Nephron (organoid): Measurements from ENCODE around the gene CNOT4.

Experiments
- H3K27ac Mint-ChIP-seq, 3 experiments: 2 replicates each; pipeline ENCODE4 v1.8.0; 2020; ENCODE audit warnings: mixed read lengths in 3 of 3, mild to moderate bottlenecking in 2 of 3, moderate library complexity in 1 of 3
- H3K27me3 Mint-ChIP-seq: 2 replicates; pipeline ENCODE4 v1.8.0; 2021; ENCODE audit warnings: low read depth, mild to moderate bottlenecking, moderate library complexity, mixed read lengths
- H3K36me3 Mint-ChIP-seq: 2 replicates; pipeline ENCODE4 v1.8.0; 2020; ENCODE audit warnings: low read depth, mixed read lengths
- H3K4me1 Mint-ChIP-seq: 2 replicates; pipeline ENCODE4 v1.8.0; 2020; ENCODE audit warnings: mixed read lengths
- H3K4me3 Mint-ChIP-seq, 3 experiments: 2 replicates each; pipeline ENCODE4 v1.8.0; 2020; ENCODE audit warnings: mild to moderate bottlenecking in 3 of 3, mixed read lengths in 3 of 3, moderate library complexity in 2 of 3
- H3K9me3 Mint-ChIP-seq: 2 replicates; pipeline ENCODE4 v1.8.0; 2020; ENCODE audit warnings: mixed read lengths
- TF ChIP-seq, protein P1 (sequence below), 3 experiments: fragments of 200-600 bp; sonication (generic); IDR thresholded peaks; one replicate each; pipeline ENCODE4 v1.5.0; 2021; ENCODE audit warnings: antibody characterized with exemption in 3 of 3; ENCODE audit not compliant: unreplicated experiment in 3 of 3

CNOT4 gene

DNA sequence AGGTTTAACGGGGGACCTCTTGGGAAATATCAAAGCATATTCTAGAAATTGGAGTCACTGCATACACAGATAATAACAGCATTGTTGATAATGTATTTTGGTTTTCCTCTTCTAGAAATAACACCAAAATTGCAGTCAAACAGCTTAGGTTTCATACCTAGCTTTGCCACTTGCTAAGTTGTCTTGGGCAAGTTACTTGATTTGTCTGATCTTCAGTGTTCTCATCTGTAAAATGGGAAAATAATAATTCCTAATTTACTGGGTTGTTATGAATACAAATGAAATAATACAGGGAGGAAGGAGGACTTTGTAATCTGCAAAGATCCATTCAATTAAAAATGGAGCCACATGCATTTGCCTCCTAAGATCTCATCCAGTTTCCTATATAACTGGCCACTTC is 27.6 kb upstream of the CNOT4 start:
- Mint-ChIP-seq H3K4me1 (peaks cover 15% of the 10 kb centered on the region), H3K27ac (no peak overlapping the region), H3K4me3 (no peak overlapping the region), H3K27me3 (no peaks in the 10 kb centered on the region), H3K9me3 (no peaks in the 10 kb centered on the region), H3K36me3 (no peaks in the 10 kb centered on the region)
- TF ChIP-seq, protein P1, sequence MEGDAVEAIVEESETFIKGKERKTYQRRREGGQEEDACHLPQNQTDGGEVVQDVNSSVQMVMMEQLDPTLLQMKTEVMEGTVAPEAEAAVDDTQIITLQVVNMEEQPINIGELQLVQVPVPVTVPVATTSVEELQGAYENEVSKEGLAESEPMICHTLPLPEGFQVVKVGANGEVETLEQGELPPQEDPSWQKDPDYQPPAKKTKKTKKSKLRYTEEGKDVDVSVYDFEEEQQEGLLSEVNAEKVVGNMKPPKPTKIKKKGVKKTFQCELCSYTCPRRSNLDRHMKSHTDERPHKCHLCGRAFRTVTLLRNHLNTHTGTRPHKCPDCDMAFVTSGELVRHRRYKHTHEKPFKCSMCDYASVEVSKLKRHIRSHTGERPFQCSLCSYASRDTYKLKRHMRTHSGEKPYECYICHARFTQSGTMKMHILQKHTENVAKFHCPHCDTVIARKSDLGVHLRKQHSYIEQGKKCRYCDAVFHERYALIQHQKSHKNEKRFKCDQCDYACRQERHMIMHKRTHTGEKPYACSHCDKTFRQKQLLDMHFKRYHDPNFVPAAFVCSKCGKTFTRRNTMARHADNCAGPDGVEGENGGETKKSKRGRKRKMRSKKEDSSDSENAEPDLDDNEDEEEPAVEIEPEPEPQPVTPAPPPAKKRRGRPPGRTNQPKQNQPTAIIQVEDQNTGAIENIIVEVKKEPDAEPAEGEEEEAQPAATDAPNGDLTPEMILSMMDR (IDR thresholded peaks at IDR 0.05; ENCODE audit: unreplicated experiment in 3 of 3): no peak

DNA sequence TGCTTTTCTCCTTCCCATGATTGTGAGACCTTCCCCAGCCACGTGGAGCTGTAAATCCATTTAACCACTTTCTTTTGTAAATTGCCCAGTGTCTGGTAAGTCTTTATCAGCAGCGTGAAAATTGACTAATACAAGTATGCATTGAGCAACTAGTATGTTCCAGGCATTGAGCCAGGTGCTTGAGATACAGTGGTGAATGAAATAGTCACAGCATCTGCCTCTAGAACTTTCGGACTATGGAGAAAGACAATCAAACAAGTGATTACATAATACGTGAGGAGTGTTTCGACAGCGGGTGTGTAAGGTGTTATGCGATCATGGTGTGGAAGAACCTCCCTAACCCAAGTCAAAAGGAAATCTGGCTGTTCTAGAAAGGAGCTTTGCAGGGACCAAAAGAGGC is 26.2 kb upstream of the CNOT4 start:
- H3K4me1 Mint-ChIP-seq: peaks cover 15% of the 10 kb centered on the region
- no peaks in the 10 kb centered on the region for H3K27me3 Mint-ChIP-seq
- no peaks in the 10 kb centered on the region for H3K36me3 Mint-ChIP-seq
- no peak overlapping the region for H3K4me3 Mint-ChIP-seq
- no peaks in the 10 kb centered on the region for H3K9me3 Mint-ChIP-seq
- H3K27ac Mint-ChIP-seq: no peak overlapping the region
- TF ChIP-seq, protein P1 (IDR thresholded peaks at IDR 0.05; ENCODE audit: unreplicated experiment in 3 of 3): no peak

DNA sequence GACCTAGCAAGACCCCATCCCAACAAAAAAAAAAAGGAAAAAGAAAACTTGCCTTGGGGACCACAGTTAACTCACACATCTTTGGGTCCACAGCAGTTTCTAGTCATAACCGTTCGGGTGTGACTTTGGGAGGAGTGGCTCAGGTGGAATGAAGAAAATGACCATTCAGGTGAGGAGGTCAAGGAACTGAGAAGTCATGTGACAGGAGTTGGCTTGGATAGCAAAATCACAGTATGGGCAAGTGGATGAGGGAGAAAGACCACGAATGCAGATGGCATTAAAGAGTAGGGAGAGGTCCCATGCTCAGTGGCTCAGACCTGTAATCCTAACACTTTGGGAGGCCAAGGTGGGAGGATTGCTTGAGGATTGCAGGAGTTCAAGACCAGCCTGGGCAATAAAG is 17.1 kb upstream of the CNOT4 start:
- H3K27me3 Mint-ChIP-seq: peaks cover 4% of the 10 kb centered on the region
- TF ChIP-seq, protein P1 (IDR thresholded peaks at IDR 0.05; ENCODE audit: unreplicated experiment in 3 of 3): no peak
- H3K4me3 Mint-ChIP-seq: no peak overlapping the region
- no peaks in the 10 kb centered on the region for H3K9me3 Mint-ChIP-seq
- H3K4me1 Mint-ChIP-seq: no peaks in the 10 kb centered on the region
- no peak overlapping the region for H3K27ac Mint-ChIP-seq
- H3K36me3 Mint-ChIP-seq: no peaks in the 10 kb centered on the region

DNA sequence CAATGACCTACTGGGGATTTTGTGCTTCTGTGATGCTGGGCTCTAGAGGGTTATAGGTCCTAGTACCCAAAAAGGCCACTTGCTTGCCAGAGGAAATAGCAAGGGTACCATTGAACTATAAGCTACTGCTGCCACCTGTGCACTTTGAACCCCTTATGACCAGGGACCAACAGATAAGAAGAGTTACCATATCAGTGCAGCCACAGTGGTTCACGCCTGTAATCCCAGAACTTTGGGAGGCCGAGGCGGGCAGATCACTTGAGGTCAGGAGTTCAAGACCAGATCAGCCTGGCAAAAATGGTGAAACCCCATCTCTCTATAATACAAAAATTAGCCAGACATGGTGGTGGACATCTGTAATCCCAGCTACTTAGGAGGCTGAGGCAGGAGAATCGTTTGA is 15.5 kb upstream of the CNOT4 start:
- Mint-ChIP-seq H3K9me3 (no peaks in the 10 kb centered on the region), H3K27me3 (peaks cover 4% of the 10 kb centered on the region), H3K4me1 (no peaks in the 10 kb centered on the region), H3K27ac (no peak overlapping the region), H3K4me3 (no peak overlapping the region), H3K36me3 (no peaks in the 10 kb centered on the region)
- TF ChIP-seq, protein P1 (IDR thresholded peaks at IDR 0.05; ENCODE audit: unreplicated experiment in 3 of 3): no peak

DNA sequence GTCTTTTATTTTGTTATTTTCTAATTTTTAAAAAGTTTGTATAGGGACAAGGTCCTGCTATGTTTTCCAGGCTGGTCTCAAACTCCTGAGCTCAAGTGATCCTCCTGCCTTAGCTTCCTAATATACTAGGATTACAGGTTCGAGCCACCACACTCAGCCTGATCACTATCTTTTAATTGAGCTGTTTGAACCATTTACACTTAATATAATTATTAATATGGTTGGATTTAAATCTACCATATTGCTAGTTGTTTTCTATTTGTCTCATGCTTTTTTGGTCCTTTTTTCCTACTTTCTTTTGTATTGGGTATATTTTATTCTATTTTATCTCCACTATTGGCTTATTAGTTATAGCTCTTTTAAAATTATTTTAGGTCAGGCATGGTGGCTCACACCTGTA is 13.2 kb upstream of the CNOT4 start:
- Mint-ChIP-seq H3K27me3 (no peaks in the 10 kb centered on the region), H3K36me3 (no peaks in the 10 kb centered on the region), H3K4me3 (no peak overlapping the region), H3K27ac (no peak overlapping the region), H3K9me3 (no peaks in the 10 kb centered on the region), H3K4me1 (no peaks in the 10 kb centered on the region)
- TF ChIP-seq, protein P1 (IDR thresholded peaks at IDR 0.05; ENCODE audit: unreplicated experiment in 3 of 3): no peak

DNA sequence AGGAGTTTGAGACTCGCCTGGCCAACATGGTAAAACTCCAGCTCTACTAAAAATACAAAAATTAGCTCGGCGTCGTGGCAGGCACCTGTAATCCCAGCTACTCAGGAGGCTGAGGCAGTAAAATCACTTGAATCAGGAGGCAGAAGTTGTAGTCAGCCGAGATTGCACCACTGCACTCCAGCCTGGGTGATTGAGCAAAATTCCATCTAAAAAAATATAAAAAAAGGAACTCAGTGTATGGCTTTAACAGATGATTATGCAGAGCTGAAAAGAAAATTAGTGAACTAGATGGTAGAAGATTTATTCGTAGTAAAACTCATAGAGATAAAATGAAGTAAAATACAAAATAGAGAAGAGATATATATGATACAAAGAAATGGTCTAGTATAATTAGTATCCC is 12.6 kb upstream of the CNOT4 start:
- H3K27ac Mint-ChIP-seq: no peak overlapping the region
- H3K36me3 Mint-ChIP-seq: no peaks in the 10 kb centered on the region
- no peaks in the 10 kb centered on the region for H3K27me3 Mint-ChIP-seq
- TF ChIP-seq, protein P1 (IDR thresholded peaks at IDR 0.05; ENCODE audit: unreplicated experiment in 3 of 3): no peak
- no peaks in the 10 kb centered on the region for H3K9me3 Mint-ChIP-seq
- no peak overlapping the region for H3K4me3 Mint-ChIP-seq
- H3K4me1 Mint-ChIP-seq: no peaks in the 10 kb centered on the region
